Stimulated activated memory B cell treated with anti-CD40 and anti-IgM and Interleukin-4, amounts not matched to agents 10 μg/mL and 1 μg/mL and 100 μg/mL, for 72 hours (primary cell): ENCODE results near the gene ACAP1.

Source experiments
- ATAC-seq: fragments of 150-1000 bp; cut with Tn5 transposase; 2 replicates; pipeline ENCODE4 v1.10.0; 2021
- H3K27ac Mint-ChIP-seq: one replicate; pipeline ENCODE4 v1.8.0; 2022; ENCODE audit warnings: mild to moderate bottlenecking, mixed read lengths
- H3K27me3 Mint-ChIP-seq: one replicate; pipeline ENCODE4 v1.8.0; 2022; ENCODE audit warnings: mixed read lengths
- H3K36me3 Mint-ChIP-seq: one replicate; pipeline ENCODE4 v1.8.0; 2022; ENCODE audit warnings: mixed read lengths
- H3K4me1 Mint-ChIP-seq: one replicate; pipeline ENCODE4 v1.8.0; 2022; ENCODE audit warnings: mixed read lengths
- H3K4me3 Mint-ChIP-seq: one replicate; pipeline ENCODE4 v1.8.0; 2022; ENCODE audit warnings: mild to moderate bottlenecking, moderate library complexity, mixed read lengths
- H3K9me3 Mint-ChIP-seq: one replicate; pipeline ENCODE4 v1.8.0; 2022; ENCODE audit warnings: mixed read lengths

ACAP1 gene

GRCh38 chr17:7318121-7318860 lies 18.0 kb upstream of the ACAP1 start:
- Mint-ChIP-seq H3K4me1 (peaks cover 25% of the 10 kb centered on the region), H3K27ac (peak overlapping the region; percentile 22), H3K9me3 (no peaks in the 10 kb centered on the region), H3K27me3 (no peaks in the 10 kb centered on the region), H3K4me3 (no peak overlapping the region), H3K36me3 (peaks cover 59% of the 10 kb centered on the region)
- no peak for ATAC-seq

- Mint-ChIP-seq H3K4me1 (peaks cover 7% of the 10 kb centered on the region), H3K9me3 (no peaks in the 10 kb centered on the region), H3K4me3 (no peak overlapping the region), H3K27me3 (no peaks in the 10 kb centered on the region), H3K36me3 (peaks cover 57% of the 10 kb centered on the region), H3K27ac (no peak overlapping the region)
- ATAC-seq = no peak
Observed at GRCh38 chr17:7321466-7321865, 14.9 kb upstream of the ACAP1 start.

DNA sequence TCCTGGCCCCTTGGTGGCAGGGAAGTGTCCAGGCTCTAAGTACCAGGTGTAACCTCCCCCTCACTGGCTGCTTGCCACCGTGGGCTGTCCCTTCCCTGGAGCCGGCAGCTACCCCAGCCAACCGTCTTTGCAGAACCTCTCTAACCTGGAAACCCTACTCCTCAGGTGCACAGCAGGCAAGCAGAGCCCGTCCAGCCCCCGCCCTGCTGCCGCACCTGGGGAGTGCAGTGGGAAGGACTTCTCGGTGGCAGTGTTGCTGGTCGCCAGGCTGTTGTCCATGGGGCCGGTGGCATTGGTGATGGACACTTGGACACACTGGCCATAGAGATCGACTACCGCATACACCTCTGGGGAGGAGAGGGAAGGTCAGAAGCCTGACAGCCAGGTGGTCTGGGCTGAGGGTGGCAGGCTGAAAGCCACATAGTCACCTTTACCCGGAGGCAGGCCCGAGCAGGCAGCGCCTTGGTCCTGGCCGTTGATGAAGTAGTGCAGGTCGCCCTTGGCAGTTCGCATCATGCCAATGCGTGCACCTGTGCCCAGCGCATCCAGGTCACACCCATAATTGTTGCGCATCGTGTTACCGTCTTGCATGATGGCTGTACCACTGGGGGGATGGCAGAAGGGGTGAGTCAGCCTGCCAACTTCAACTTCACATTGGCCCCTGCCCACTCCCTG lies 13.7 kb upstream of the ACAP1 start:
- Mint-ChIP-seq H3K27ac (no peak overlapping the region), H3K36me3 (peaks cover 47% of the 10 kb centered on the region), H3K4me1 (peaks cover 16% of the 10 kb centered on the region), H3K4me3 (no peak overlapping the region), H3K27me3 (no peaks in the 10 kb centered on the region), H3K9me3 (no peaks in the 10 kb centered on the region)
- no peak for ATAC-seq

DNA sequence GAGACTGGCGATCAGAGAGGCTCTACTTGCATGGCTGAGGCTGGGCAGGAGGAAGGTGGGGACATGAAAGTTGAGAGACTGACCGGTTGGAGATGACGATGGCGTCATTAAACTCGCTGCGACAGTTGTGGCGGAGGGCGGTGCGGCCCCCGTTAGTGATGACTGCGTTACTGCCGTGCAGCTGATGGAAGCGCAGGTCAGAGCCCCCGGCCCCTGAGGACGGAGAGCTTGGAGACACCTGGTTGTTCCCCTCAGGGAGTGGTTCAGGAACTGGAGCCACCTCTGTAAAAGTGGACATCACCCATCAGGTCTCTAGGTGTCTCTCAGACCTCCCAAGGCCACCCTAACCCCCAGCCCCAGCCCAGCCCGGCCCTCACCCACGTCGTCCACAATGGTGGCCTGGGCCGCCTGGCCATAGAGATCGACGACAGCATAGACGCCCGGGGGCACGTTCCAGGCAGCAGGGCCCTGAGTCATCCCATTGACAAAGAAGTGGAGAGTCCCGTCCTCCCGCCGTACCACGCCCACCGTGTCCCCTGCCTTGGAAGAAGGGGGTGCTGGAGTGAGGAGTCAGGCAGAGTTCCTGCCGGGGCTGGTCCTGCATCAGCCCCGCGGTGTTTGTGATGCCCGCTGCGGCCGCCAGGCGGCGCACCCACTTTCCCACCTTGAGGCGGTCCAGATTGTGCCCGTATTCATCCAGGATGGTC lies 12.4 kb upstream of the ACAP1 start:
- Mint-ChIP-seq H3K27ac (no peak overlapping the region), H3K4me3 (no peak overlapping the region), H3K4me1 (peaks cover 28% of the 10 kb centered on the region), H3K27me3 (no peaks in the 10 kb centered on the region), H3K9me3 (no peaks in the 10 kb centered on the region), H3K36me3 (peaks cover 40% of the 10 kb centered on the region)
- peak; percentile 49 for ATAC-seq

DNA sequence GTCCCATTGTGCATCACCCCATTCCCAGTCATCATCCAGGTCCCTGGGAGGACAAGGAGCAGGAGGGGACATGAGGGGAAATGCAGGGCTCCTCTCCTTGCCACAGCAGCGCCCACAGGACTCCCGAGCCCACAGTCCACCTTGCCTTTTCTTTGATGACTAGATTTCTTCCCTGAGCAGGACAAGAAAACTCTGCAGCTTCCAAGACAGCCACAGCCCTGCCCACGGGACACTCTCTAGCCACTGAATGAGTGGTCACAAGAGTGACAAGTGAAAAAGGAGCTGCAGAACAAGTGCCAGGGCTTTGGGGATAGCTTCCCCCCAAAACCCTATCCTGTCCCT lies 11.9 kb upstream of the ACAP1 start:
- ATAC-seq = no peak
- peaks cover 39% of the 10 kb centered on the region for H3K36me3 Mint-ChIP-seq
- no peak overlapping the region for H3K4me3 Mint-ChIP-seq
- H3K27ac Mint-ChIP-seq = no peak overlapping the region
- H3K27me3 Mint-ChIP-seq = no peaks in the 10 kb centered on the region
- peaks cover 30% of the 10 kb centered on the region for H3K4me1 Mint-ChIP-seq
- H3K9me3 Mint-ChIP-seq = no peaks in the 10 kb centered on the region

GRCh38 chr17:7325031-7325528 lies 11.2 kb upstream of the ACAP1 start:
- Mint-ChIP-seq H3K4me1 (peaks cover 34% of the 10 kb centered on the region), H3K9me3 (no peaks in the 10 kb centered on the region), H3K27me3 (no peaks in the 10 kb centered on the region), H3K36me3 (peaks cover 39% of the 10 kb centered on the region), H3K4me3 (no peak overlapping the region), H3K27ac (no peak overlapping the region)
- no peak for ATAC-seq

- peaks cover 45% of the 10 kb centered on the region for H3K4me1 Mint-ChIP-seq
- no peak overlapping the region for H3K4me3 Mint-ChIP-seq
- ATAC-seq = no peak
- H3K27me3 Mint-ChIP-seq = no peaks in the 10 kb centered on the region
- no peak overlapping the region for H3K27ac Mint-ChIP-seq
- peaks cover 35% of the 10 kb centered on the region for H3K36me3 Mint-ChIP-seq
- H3K9me3 Mint-ChIP-seq = no peaks in the 10 kb centered on the region
Observed at GRCh38 chr17:7326186-7326585, 10.1 kb upstream of the ACAP1 start.

GRCh38 chr17:7327056-7327455 lies 9.3 kb upstream of the ACAP1 start:
- no peaks in the 10 kb centered on the region for H3K27me3 Mint-ChIP-seq
- H3K36me3 Mint-ChIP-seq = peaks cover 26% of the 10 kb centered on the region
- no peaks in the 10 kb centered on the region for H3K9me3 Mint-ChIP-seq
- peaks cover 50% of the 10 kb centered on the region for H3K4me1 Mint-ChIP-seq
- H3K27ac Mint-ChIP-seq = peak overlapping the region; percentile 99
- no peak for ATAC-seq
- H3K4me3 Mint-ChIP-seq = no peak overlapping the region

DNA sequence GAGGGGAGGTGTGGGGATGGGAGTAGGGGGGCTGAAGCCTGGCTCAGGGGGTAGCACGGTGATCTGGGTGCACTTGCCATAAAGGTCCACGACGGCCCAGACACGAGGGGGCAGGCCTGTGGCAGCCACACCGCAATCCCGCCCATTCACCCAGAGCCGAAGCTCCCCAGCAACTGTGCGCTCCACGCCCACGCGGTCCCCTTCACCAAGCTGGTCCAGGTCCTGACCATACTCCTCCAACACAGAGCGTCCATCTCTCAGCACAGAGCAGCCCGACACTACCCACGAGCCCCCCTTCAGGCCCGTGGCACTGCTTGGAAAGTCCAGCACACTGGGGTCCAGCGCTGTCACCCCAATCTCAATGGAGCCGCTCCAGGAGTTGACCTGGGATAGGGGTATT lies 8.8 kb upstream of the ACAP1 start:
- no peak for ATAC-seq

DNA sequence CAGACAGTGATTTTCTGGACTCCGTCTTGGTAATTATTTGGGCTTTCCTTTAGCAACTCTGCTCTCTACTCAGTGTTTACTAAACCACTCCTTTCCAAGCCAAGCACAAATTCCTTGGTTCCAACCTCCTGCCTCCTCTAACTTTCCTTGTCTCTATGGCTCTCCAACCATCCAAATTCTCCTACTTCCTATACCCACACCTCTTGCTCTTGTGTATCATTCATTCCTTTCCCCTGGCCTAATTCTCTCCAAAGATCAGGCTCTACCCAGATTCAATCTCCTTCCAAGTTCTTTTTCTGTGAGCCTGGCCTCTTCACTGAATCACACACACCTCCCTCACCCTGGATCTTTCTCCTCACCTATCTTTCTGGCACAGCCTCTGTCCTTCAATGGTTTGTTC lies 8.3 kb upstream of the ACAP1 start:
- Mint-ChIP-seq H3K4me1 (peaks cover 59% of the 10 kb centered on the region), H3K27me3 (no peaks in the 10 kb centered on the region), H3K36me3 (peaks cover 20% of the 10 kb centered on the region), H3K4me3 (peak overlapping the region; percentile 99), H3K9me3 (no peaks in the 10 kb centered on the region), H3K27ac (peak overlapping the region; percentile 99)
- ATAC-seq = no peak

More for the DNA sequence above, 8.8 kb upstream of the ACAP1 start:
- H3K27me3 Mint-ChIP-seq = no peaks in the 10 kb centered on the region
- H3K4me1 Mint-ChIP-seq = peaks cover 55% of the 10 kb centered on the region
- H3K36me3 Mint-ChIP-seq = peaks cover 21% of the 10 kb centered on the region
- no peaks in the 10 kb centered on the region for H3K9me3 Mint-ChIP-seq
- peak overlapping the region; percentile 99 for H3K4me3 Mint-ChIP-seq
- peak overlapping the region; percentile 99 for H3K27ac Mint-ChIP-seq

DNA sequence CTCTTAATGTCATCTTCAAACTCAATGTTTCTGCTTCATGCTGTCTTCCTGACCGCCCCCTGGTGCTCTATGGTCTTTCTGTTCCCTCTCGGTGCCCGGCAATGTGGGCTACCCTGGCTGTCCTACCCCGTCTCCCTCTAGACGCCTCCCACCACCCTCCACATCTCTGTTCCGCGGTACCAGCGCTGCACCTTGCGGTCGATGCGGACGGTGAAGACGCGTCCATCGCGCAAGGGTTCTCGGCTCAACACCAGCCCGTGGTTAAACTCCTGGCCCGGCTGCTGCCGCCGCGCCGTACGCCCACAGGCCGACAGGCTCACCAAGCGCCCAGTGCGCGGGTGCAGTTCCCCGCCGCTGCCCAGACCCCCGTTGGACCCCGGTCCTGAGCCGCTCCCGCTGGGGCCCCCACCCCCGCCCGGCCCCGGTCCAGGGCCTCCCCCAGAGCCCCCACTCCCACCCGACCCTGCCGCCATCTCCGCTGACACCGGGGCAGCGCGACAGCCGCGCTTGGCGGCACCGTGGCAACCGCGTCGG lies 7.4 kb upstream of the ACAP1 start, which contains the start of gene NEURL4:
Gene NEURL4 (minus strand): TSS at position 496 of the 534 bp plus-strand sequence. CDS start 23 bp downstream, at position 473.
- peak; percentile 2 for ATAC-seq
- peaks cover 67% of the 10 kb centered on the region for H3K4me1 Mint-ChIP-seq
- peaks cover 20% of the 10 kb centered on the region for H3K36me3 Mint-ChIP-seq
- peak within 1 kb of the TSS; percentile 99 for H3K27ac Mint-ChIP-seq
- H3K9me3 Mint-ChIP-seq = no peaks in the 10 kb centered on the region
- peak within 1 kb of the TSS; percentile 99 for H3K4me3 Mint-ChIP-seq
- no peaks in the 10 kb centered on the region for H3K27me3 Mint-ChIP-seq

GRCh38 chr17:7329374-7329996 lies 6.8 kb upstream of the ACAP1 start:
- H3K9me3 Mint-ChIP-seq = no peaks in the 10 kb centered on the region
- H3K27me3 Mint-ChIP-seq = no peaks in the 10 kb centered on the region
- H3K4me1 Mint-ChIP-seq = peaks cover 67% of the 10 kb centered on the region
- peak overlapping the region; percentile 99 for H3K27ac Mint-ChIP-seq
- peak overlapping the region; percentile 99 for H3K4me3 Mint-ChIP-seq
- peak; percentile 81 for ATAC-seq
- peaks cover 14% of the 10 kb centered on the region for H3K36me3 Mint-ChIP-seq

- peaks cover 72% of the 10 kb centered on the region for H3K4me1 Mint-ChIP-seq
- peaks cover 8% of the 10 kb centered on the region for H3K36me3 Mint-ChIP-seq
- H3K27ac Mint-ChIP-seq = peak overlapping the region; percentile 99
- no peaks in the 10 kb centered on the region for H3K9me3 Mint-ChIP-seq
- peak overlapping the region; percentile 99 for H3K4me3 Mint-ChIP-seq
- H3K27me3 Mint-ChIP-seq = no peaks in the 10 kb centered on the region
- ATAC-seq = peak; percentile 77
Observed at GRCh38 chr17:7329997-7330637, 6.2 kb upstream of the ACAP1 start.

DNA sequence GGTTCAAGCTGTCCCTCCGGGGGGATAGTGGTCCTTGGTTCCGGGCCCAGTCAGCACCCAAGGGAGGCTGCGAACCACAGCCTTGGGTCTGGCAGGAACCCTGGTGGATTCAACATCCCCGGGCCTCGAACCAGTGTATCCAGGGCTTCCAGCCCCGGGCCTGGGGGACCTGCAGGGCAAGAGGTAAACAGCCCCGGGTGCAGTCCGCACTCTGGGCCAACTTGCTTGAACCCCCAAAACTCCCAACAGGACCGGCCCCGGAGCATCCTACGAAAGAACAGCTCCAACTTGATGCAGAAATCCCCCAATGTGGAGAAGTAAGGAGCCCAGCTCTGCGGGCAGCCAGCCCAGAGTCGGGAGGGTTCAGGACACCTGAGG lies 5.7 kb upstream of the ACAP1 start:
- H3K9me3 Mint-ChIP-seq = no peaks in the 10 kb centered on the region

More for the DNA sequence above, 5.7 kb upstream of the ACAP1 start:
- H3K4me3 Mint-ChIP-seq = peak overlapping the region; percentile 99
- peak overlapping the region; percentile 99 for H3K27ac Mint-ChIP-seq
- H3K27me3 Mint-ChIP-seq = no peaks in the 10 kb centered on the region
- ATAC-seq = no peak
- peaks cover 6% of the 10 kb centered on the region for H3K36me3 Mint-ChIP-seq
- peaks cover 77% of the 10 kb centered on the region for H3K4me1 Mint-ChIP-seq
